OCI-LY1 (cell line): ENCODE results near the gene MAPKBP1.

ENCODE experiments used
- CTCF ChIP-seq: fragments of 200-600 bp; sonication (generic), shearing (Covaris generic); IDR thresholded peaks from 2 replicates; pipeline ENCODE4 v1.5.1; 2017; ENCODE audit warnings: mild to moderate bottlenecking, antibody characterized with exemption, low read length, moderate library complexity, mixed read lengths
- EZH2 ChIP-seq: fragments of 200-600 bp; sonication (generic), shearing (Covaris generic); IDR thresholded peaks from 2 replicates; pipeline ENCODE4 v1.8.0; 2017; ENCODE audit warnings: borderline replicate concordance, mixed run types, mild to moderate bottlenecking, antibody characterized with exemption, low read length, moderate library complexity, mixed read lengths

GRCh38 chr15:41819455-41820050 is 45.3 kb downstream of the MAPKBP1 start:
- no peak for TF ChIP-seq CTCF
- TF ChIP-seq EZH2 = no peak
